Pulmonary artery endothelial cell (primary cell): Measurements from ENCODE around the gene ITPK1. TPM values are rescaled to one million over a fixed set of nuclear protein-coding genes. Genes with fewer than 3 reads are reported as not detected.
A peak's percentile ranks its signal among the peaks of the same experiment; 100 is the strongest.
"Not testable (repeated sequence)": the region's sequence is repeated elsewhere in the genome, so short reads cannot be mapped to it uniquely, and the experiment has no call there.

ENCODE experiments used
- DNase-seq: peaks from one replicate; pipeline ENCODE4 v3.0.0-alpha.2; 2011; ENCODE audit warnings: low read depth, low spot score
- total RNA-seq: library from RNA; depleted of rRNA; stranded (reverse); fragments of >200 nt; gene quantifications from 2 replicates; pipeline ENCODE4 v1.2.3, GENCODE V29; 2014

Gene ITPK1
- total RNA-seq, 1 donor from 2014 or later = 28.1 TPM

- DNase-seq = not testable (repeated sequence)
These were observed 15.6 kb upstream of the ITPK1 start for GRCh38 chr14:93131257-93131820.

GRCh38 chr14:93128725-93129459 lies 13.2 kb upstream of the ITPK1 start:
- DNase-seq = no peak

GRCh38 chr14:93126111-93126510 lies 10.4 kb upstream of the ITPK1 start:
- no peak for DNase-seq

- no peak for DNase-seq
These were observed 7.1 kb upstream of the ITPK1 start for GRCh38 chr14:93122826-93123225.

GRCh38 chr14:93121030-93121834 lies 5.5 kb upstream of the ITPK1 start:
- DNase-seq = no peak

GRCh38 chr14:93120517-93120916 lies 4.8 kb upstream of the ITPK1 start:
- no peak for DNase-seq

GRCh38 chr14:93116676-93117200 lies 1.0 kb upstream of the ITPK1 start:
- no peak for DNase-seq

- peak; percentile 46 for DNase-seq
These were observed 480 bp downstream of the ITPK1 start for GRCh38 chr14:93115069-93115820.

GRCh38 chr14:93114713-93115068 lies 1.0 kb downstream of the ITPK1 start:
- DNase-seq = no peak

GRCh38 chr14:93114068-93114710 lies 1.5 kb downstream of the ITPK1 start:
- no peak for DNase-seq

- no peak for DNase-seq
These were observed 2.1 kb downstream of the ITPK1 start for GRCh38 chr14:93113678-93114067.

- peak; percentile 54 for DNase-seq
These were observed 2.6 kb downstream of the ITPK1 start for GRCh38 chr14:93112891-93113677.

- not testable (repeated sequence) for DNase-seq
These were observed 4.2 kb downstream of the ITPK1 start for GRCh38 chr14:93111541-93111940.

GRCh38 chr14:93110856-93111419 lies 4.8 kb downstream of the ITPK1 start:
- DNase-seq = no peak

- DNase-seq = no peak
These were observed 5.9 kb downstream of the ITPK1 start for GRCh38 chr14:93109572-93110481.

- no peak for DNase-seq
These were observed 7.6 kb downstream of the ITPK1 start for GRCh38 chr14:93108105-93108504.

- DNase-seq = no peak
These were observed 8.3 kb downstream of the ITPK1 start for GRCh38 chr14:93107453-93107852.

- DNase-seq = no peak
These were observed 9.1 kb downstream of the ITPK1 start for GRCh38 chr14:93106541-93107156.
